H1 (cell line): ENCODE data around the gene PDE4B. TPM values are rescaled to one million over a fixed set of nuclear protein-coding genes. Genes with fewer than 3 reads are reported as not detected.

ENCODE experiments used
- BCL11A ChIP-seq, 2 experiments: IDR thresholded peaks; one replicate each; pipeline ENCODE4 v1.6.1; 2011; ENCODE audit warnings: low read depth in 2 of 2, low read length in 2 of 2, mild to moderate bottlenecking in 2 of 2
- EGR1 ChIP-seq: IDR thresholded peaks from 2 replicates; pipeline ENCODE4 v1.6.1; 2011; ENCODE audit warnings: low read depth, low read length, borderline replicate concordance
- polyA plus RNA-seq, 7 experiments: library from polyadenylated mRNA; depleted of rRNA in 3 of 7; stranded (reverse) in 5 of 7; unstranded in 2 of 7; fragments of >200 nt in 5 of 7; fragments of 200-250 nt in 2 of 7; gene quantifications; 1 replicate in 5 of 7; 2 replicates in 1 of 7; 4 replicates in 1 of 7; pipeline versions ENCODE4 v1.2.1 to v1.2.3, GENCODE V29; 2011 to 2013; ENCODE audit warnings: missing spikeins in 2 of 7, mixed read lengths in 2 of 7
- total RNA-seq: library from RNA; stranded (reverse); fragmentation: NEBNext Ultra II Directional; extraction: Animal tissue kit (Norgen Biotek cat#: 25700); gene quantifications from 2 replicates; pipeline ENCODE4 v1.2.1, GENCODE V29; 2021
- TF ChIP-seq, protein P1 (sequence below): IDR thresholded peaks from 2 replicates; pipeline ENCODE4 v1.6.1; 2011; ENCODE audit warnings: low read length, improper control_type of control experiment

PDE4B gene
- total and polyA plus RNA-seq, 2 of the 8 experiments (the other 6 are each of a cell fraction or from before 2014, with no cell fraction given) = 5.0 to 15.1 TPM

DNA sequence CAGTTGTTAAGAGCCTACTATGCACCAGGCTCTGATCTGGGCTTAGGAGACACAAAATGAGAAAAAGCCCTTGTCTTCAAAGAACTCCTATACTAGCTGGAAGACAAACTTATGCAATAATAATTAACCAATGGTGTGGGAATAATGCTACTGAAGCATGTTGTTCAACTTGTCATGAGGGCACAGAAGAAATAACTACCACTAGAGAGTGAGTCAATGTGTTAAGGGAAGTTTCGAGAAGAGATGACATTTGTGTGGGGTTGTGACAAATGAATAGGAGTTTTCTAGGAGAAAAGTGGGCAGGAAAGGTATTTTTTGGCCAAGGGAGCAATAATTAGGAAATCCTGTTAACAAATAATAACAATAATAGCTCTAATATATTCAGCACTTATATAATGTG, 205.0 kb downstream of the PDE4B start (continued):
- TF ChIP-seq, protein P1, sequence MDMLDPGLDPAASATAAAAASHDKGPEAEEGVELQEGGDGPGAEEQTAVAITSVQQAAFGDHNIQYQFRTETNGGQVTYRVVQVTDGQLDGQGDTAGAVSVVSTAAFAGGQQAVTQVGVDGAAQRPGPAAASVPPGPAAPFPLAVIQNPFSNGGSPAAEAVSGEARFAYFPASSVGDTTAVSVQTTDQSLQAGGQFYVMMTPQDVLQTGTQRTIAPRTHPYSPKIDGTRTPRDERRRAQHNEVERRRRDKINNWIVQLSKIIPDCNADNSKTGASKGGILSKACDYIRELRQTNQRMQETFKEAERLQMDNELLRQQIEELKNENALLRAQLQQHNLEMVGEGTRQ = no peak
- TF ChIP-seq EGR1 = no peak
- no peak for TF ChIP-seq BCL11A (IDR thresholded peaks at IDR 0.05; ENCODE audit: low read depth in 2 of 2, low read length in 2 of 2)
